Activated gamma-delta T cell (primary cell): ENCODE results near the gene ARHGEF10L.

Experiments
- DNase-seq: peaks from one replicate; lab custom pipeline; 2025; lab: John Stamatoyannopoulos, UW

Gene ARHGEF10L

GRCh38 chr1:17711941-17712340 is 172.4 kb downstream of the ARHGEF10L start:
- no peak for DNase-seq

GRCh38 chr1:17713993-17714392 is 174.5 kb downstream of the ARHGEF10L start:
- DNase-seq, result no peak

DNA sequence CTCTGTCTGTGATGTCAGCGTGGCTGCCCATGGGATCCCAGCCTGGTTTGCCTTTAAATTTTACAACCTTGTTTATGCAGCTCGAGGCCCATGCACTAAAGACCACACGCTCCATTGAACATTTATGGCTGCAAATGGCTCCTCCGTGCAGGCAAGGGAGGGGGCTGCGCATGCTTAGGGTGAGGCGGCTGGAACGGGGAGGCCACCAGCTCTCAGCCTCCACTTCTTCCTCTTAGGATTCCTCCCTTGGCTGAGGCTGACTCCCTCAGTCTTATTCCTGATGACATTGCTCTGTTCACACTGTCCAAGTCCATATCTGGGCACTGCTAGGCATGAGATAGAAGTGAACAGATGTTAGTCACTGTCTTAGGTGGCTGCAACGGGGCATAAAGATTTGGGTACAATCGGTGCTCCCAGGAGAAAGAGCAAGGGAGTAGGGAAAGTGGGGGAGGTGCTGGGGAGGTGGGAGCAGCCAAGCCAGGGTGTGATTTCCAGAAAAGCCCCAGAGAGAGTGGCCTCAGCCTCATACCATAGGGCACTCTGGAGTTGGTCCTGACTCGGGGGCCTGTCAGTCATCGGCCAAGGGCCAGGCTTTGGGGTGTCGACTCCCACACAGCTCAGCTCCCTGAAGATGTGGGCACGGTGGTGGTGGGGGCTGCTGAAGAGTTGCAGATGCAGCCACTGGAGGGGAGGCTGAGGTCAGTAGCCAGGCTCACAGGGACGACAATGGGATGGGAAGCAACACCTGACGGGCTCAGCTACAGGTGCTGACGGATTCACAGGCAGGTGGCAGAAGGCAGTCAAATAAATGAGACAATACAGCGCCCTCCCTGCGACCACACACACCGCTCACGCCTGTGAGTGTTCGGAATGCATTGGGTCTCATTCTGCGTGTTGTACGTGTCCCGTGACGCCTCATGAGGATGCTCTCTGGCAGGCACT is 178.4 kb downstream of the ARHGEF10L start:
- no peak for DNase-seq

DNA sequence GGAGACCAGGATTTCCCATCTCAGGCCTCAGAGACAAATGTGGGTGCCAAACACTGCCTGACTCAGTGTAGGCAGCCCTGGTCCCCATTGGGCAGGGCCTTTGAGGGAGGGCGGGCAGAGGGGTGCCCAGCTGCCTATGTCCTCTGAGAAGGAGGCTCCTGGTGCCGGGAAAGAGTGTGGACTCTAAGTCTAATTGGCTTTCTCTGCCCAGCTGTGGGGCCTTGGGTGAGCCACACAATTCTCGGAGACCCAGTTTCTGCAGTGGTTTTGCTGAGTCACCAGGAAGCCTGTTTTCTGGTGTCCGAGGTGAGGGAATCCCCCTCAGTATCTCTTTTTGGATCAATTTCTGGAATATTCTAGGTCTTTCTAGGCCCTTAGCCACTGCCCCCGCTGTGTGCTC is 180.4 kb downstream of the ARHGEF10L start:
- no peak for DNase-seq

- DNase-seq, result no peak
Measured at GRCh38 chr1:17721444-17721843, 181.9 kb downstream of the ARHGEF10L start.

DNA sequence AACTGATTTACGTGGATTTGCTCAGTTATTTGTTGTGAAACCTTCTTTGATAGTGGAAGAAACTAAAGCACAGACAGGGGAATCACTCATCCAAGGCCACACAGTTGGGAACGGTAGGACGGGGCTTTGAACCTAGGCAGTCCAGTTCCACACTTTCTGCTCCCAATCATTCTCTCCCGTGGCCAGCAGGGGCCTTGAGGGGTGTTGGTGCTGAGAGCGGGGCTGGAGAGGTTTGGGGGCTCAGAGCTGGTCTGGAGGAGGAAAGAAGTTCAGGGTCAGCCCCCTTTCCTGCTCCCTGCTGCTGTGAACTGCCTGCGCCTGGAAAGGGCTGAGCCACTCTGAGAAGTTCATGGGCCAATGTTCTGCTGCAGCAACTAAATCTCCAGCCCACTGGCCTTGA is 184.2 kb downstream of the ARHGEF10L start:
- no peak for DNase-seq

- no peak for DNase-seq
Measured at GRCh38 chr1:17724150-17724549, 184.7 kb downstream of the ARHGEF10L start.

- no peak for DNase-seq
Measured at GRCh38 chr1:17725084-17725719, 185.7 kb downstream of the ARHGEF10L start.

DNA sequence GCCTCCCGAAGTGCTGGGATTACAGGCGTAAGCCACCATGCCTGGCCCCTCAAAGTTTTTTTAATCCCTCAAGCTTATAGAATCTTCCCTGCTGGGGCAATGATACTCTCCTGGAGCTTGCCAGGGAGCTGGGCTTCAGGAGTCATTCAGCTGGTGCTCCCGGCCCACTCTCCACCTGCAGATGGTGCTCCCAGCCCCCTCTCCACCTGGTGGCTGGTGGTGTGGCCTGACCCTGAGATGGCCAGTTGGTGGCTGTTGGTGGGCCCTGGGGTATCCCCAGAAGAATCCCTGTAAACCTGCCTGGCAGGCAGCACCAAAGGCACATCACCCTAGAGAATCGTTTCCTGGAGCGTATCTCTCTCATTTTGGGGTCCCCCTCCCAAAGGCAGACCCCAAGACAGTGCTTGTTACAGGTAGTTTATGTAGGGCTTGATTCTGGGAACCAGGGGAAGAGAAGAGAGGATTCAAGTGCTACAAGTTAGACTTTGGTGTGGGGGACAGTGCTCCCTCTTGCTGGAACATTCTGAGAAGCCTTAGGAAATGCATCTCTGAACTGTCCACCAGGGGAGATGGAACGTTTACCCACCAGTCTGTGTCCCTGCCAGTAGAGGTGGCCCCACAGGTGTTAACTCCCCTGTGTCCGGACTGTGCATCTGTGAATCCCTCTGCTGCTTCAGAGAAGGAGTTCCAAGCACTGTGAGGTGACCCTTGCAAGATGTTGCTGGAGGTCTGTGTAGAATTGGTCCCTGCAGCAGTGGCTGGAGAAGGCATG is 186.5 kb downstream of the ARHGEF10L start:
- no peak for DNase-seq

- no peak for DNase-seq
Measured at GRCh38 chr1:17728123-17728712, 188.7 kb downstream of the ARHGEF10L start.

DNA sequence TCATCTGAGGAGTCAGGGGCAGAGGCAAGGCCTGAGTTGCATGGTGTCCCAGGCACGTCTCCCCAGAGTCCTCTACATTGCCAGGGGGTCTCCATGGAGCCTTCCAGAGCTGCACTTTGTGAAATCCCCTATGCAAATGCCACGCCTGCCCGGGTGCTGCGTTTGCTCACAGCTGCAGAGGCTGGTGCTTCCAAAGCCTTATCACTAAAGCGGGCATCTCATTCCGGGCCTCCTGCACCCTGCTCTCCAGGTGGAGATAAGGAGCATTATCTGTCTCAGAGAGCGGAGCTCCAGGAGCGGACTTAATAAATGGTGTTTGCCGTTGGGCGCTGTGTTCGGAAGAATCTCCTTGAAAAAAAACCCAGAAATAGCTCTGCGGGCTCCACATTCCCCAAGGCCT is 189.8 kb downstream of the ARHGEF10L start:
- no peak for DNase-seq

- no peak for DNase-seq
Measured at GRCh38 chr1:17729909-17730308, 190.4 kb downstream of the ARHGEF10L start.

DNA sequence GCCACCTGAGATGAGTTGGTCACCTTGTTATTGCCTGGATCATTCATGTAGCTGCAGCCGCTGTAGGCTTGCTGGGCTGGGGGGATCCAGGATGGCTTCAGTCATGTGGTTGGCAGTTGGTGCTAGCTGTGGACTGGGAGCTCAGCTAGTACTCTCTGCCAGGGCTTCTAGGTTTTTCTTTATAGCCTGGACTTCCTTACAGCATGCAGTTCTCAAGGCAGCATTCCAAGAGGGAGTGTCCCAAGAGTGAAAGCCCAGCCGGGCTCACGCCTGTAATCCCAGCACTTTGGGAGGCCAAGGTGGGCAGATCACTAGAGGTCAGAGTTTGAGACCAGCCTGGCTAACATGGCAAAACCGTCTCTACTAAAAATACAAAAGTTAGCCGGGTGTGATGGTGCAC is 192.0 kb downstream of the ARHGEF10L start:
- no peak for DNase-seq

DNA sequence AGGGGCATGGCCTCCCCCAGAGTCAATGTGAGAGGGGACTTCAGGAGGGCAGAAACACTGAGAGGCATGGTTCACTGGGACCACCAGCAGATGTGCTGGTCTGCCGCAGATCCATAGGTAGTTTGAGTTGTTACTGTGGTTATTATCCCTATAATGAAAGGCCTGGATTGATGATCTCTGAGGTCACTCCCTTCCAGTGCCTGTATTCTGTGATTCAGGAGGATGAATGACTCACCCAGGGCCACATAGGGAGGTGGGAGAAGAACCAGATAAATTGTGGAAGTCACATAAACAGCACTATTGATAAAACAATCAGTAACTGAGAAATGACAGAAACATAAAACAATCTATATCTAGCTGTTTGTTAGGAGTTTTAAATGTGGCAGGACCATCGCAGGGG is 193.0 kb downstream of the ARHGEF10L start:
- no peak for DNase-seq

DNA sequence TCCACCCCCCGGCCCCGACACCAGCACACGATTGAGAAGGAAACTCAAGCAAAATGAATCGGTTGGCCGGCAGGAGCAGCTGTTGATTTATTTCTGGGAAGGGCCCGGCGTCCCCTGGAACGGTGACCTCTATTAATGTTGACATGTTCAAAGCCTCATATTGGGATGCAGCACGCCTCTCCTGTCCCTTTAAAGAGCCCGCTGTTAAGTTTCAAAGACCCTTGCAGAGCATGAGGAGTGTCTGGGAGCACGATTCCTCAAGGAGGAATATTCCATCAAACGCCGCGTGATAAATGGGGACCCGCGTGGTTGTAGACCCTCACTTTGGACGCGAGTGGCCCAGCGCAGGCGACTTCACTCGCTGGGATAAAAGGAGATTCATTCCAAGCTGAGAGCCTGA is 194.2 kb downstream of the ARHGEF10L start:
- no peak for DNase-seq

- DNase-seq, result no peak
Measured at GRCh38 chr1:17734609-17735008, 195.1 kb downstream of the ARHGEF10L start.

GRCh38 chr1:17735348-17735747 is 195.8 kb downstream of the ARHGEF10L start:
- no peak for DNase-seq

- no peak for DNase-seq
Measured at GRCh38 chr1:17735793-17736192, 196.3 kb downstream of the ARHGEF10L start.

DNA sequence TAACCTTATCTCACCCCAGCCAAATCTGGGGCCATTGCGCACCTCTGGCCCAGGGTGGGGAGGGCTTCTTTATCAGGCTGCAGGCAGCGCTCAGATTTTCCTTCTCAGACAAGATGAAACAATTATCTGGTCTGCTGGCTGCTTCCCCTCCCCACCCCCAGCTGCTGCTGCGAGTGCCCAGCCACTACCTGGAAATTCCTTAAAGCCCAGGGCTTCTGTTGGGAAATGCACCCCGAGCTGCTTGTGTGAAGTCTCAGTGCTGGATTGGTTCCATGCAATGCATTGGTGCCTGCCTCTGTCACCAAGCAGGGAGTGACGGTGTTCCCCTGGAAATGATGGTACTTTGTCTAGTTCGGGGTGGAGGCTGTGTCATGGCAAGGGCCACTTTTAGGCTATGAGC is 197.1 kb downstream of the ARHGEF10L start:
- DNase-seq, result no peak

GRCh38 chr1:17739050-17739449 is 199.6 kb downstream of the ARHGEF10L start:
- DNase-seq, result no peak

DNA sequence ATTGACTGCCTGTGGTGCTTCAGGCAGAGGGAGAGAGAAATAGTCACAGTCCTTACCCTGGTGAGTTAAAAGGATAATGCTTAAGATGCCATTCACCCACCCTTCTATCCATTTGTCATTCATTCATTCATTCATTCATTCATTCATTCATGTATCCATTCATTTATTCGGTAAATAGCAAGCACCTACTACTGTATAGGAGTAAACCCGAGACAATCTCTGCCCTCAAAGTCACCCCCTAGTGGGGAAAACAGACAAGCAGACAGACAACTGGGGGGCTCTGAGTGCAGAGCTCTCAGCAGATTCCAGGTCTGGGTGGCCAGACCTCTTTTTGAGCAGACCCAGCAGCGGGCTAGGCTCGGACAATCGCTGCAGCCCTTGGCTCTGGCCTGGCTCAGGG is 201.6 kb downstream of the ARHGEF10L start:
- no peak for DNase-seq

DNA sequence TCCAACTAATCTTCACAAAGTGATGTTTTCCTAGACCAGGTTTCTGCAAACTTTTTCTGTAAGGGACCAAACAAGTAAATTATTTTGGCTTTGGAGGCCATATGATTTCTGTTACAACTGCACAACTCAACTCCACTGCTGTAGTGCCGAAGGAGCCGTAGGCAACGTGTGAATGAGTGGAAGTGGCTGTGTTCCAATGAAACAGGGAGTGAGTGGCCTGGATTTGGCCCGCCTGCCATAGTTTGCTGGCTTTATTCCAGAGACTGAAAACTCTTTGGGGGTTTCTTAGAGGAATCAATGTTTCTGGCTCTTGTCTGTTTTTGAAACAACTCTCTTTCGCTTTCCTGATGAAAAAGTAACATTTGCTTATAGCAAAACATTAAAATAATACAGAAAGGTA is 203.1 kb downstream of the ARHGEF10L start:
- no peak for DNase-seq
